CD4-positive, alpha-beta T cell (primary cell): ENCODE measurements around the gene TNFRSF1B. TPM values are rescaled to one million over a fixed set of nuclear protein-coding genes. Genes with fewer than 3 reads are reported as not detected.

Source experiments
- ATAC-seq: fragments of 200-7000 bp; cut with Tn5 transposase; one replicate; pipeline ENCODE4 v1.10.0; 2022; ENCODE audit warnings: mild to moderate bottlenecking; ENCODE audit not compliant: poor library complexity
- CTCF ChIA-PET: fragments of 350-600 bp; sonication (Branson Sonifier 250); formaldehyde crosslinking; loops from one replicate; lab custom pipeline; 2021; ENCODE audit warnings: antibody characterized with exemption, inconsistent platforms; lab: Charles Lee
- POLR2A ChIA-PET: fragments of 350-600 bp; sonication (Branson Sonifier 250); formaldehyde crosslinking; loops from one replicate; lab custom pipeline; 2021; ENCODE audit warnings: antibody characterized with exemption, inconsistent platforms; lab: Charles Lee
- DNase-seq, 14 experiments: peaks; one replicate each; pipeline ENCODE4 v3.0.0-alpha.2; 2013 to 2020; ENCODE audit warnings: mixed read lengths in 2 of 14
- H3K27ac ChIP-seq, 2 donors: one replicate each; pipeline versions ENCODE4 v1.5.1 to v1.7.0; 2013; ENCODE audit warnings: low read length in 2 of 2, low read depth in 1 of 2, mild to moderate bottlenecking in 1 of 2
- H3K27me3 ChIP-seq, 2 experiments: 1 replicate in 1 of 2; 2 replicates in 1 of 2; pipeline versions ENCODE4 v1.6.1 to v1.7.0; 2013; ENCODE audit warnings: low read length in 2 of 2, control low read depth in 1 of 2, mild to moderate bottlenecking in 1 of 2, moderate library complexity in 1 of 2; ENCODE audit not compliant: insufficient read depth in 2 of 2, control insufficient read depth in 1 of 2
- H3K36me3 ChIP-seq: one replicate; pipeline ENCODE4 v1.6.1; 2013; ENCODE audit warnings: low read length, control low read depth; ENCODE audit not compliant: insufficient read depth
- H3K4me1 ChIP-seq: one replicate; pipeline ENCODE4 v1.6.1; 2013; ENCODE audit warnings: low read length, control low read depth; ENCODE audit not compliant: insufficient read depth
- H3K4me3 ChIP-seq: one replicate; pipeline ENCODE4 v1.5.1; 2013; ENCODE audit warnings: mild to moderate bottlenecking, low read length, moderate library complexity
- H3K9me3 ChIP-seq, 2 experiments: 1 replicate in 1 of 2; 2 replicates in 1 of 2; pipeline versions ENCODE4 v1.6.1 to v1.7.0; 2013; ENCODE audit warnings: low read length in 2 of 2, mild to moderate bottlenecking in 2 of 2, control low read depth in 1 of 2, moderate library complexity in 1 of 2; ENCODE audit not compliant: control insufficient read depth in 1 of 2, insufficient read depth in 1 of 2
- H3K27ac Mint-ChIP-seq: one replicate; pipeline ENCODE4 v1.8.0; 2020; ENCODE audit warnings: mixed read lengths
- H3K27me3 Mint-ChIP-seq: one replicate; pipeline ENCODE4 v1.8.0; 2021; ENCODE audit warnings: mixed read lengths
- H3K36me3 Mint-ChIP-seq: one replicate; pipeline ENCODE4 v1.8.0; 2021; ENCODE audit warnings: low read depth, mixed read lengths
- H3K4me1 Mint-ChIP-seq: one replicate; pipeline ENCODE4 v1.8.0; 2021; ENCODE audit warnings: low read depth, mixed read lengths
- H3K4me3 Mint-ChIP-seq: one replicate; pipeline ENCODE4 v1.8.0; 2020; ENCODE audit warnings: mild to moderate bottlenecking, mixed read lengths
- H3K9me3 Mint-ChIP-seq: one replicate; pipeline ENCODE4 v1.8.0; 2020; ENCODE audit warnings: mixed read lengths
- intact Hi-C, 2 experiments: fragments of 100-400 bp; cut with DNase I in 1 of 2; cut with micrococcal nuclease in 1 of 2; formaldehyde crosslinking; loops; one replicate each; pipeline versions ENCODE4 v1.15.1 to v1.9.0; 2023 to 2025; cut with DNase I, micrococcal nuclease
- total RNA-seq, 174 experiments: library from RNA in 2 of 174; stranded (reverse) in 2 of 174; gene quantifications; one replicate each; pipeline ENCODE4 v1.2.3 and lab custom pipeline; 2021 to 2026
- TF ChIP-seq, protein P1 (sequence below): fragments of 200-600 bp; IDR thresholded peaks from one replicate; pipeline ENCODE4 v1.8.0; 2022; ENCODE audit warnings: antibody characterized with exemption, mild to moderate bottlenecking

TNFRSF1B gene
- total RNA-seq, 2 experiments from 2014 or later: 61.9 to 62.6 TPM

DNA sequence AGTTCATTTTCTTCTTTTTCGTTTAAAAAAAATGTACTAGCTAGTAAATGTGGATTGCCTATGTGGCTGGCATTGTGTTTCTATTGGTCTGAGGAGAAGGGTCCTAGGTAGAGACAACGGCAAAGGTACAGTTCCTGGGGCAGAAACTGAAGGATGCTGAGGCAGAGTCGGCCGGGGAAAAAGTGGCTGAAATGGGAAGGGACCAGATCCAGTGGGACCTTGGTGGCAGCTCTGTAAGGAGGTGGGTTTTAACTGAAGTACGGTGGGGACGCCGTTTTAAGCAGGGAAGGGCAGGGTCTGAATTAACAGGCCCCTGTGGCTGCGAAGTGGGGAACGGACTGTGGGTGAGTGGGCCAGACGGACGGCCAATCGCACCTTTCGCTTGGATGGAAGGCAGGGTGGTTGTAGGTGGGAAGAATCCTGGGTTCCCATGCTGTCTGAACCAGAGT is 62.6 kb downstream of the TNFRSF1B start:
- ChIA-PET POLR2A (interaction anchor here (0.5 to 1.3 kb wide), 2 partner anchors 19 to 94 kb away, joined by 3 to 4 read pairs; no protein-coding TSS in a partner anchor), CTCF (interaction anchor here (0.8 to 2.1 kb wide), 4 partner anchors 9 to 105 kb away, joined by 3 to 6 read pairs (median 3); no protein-coding TSS in a partner anchor)
- ATAC-seq (peak; percentile 5), DNase-seq (no peak)
- TF ChIP-seq, protein P1, sequence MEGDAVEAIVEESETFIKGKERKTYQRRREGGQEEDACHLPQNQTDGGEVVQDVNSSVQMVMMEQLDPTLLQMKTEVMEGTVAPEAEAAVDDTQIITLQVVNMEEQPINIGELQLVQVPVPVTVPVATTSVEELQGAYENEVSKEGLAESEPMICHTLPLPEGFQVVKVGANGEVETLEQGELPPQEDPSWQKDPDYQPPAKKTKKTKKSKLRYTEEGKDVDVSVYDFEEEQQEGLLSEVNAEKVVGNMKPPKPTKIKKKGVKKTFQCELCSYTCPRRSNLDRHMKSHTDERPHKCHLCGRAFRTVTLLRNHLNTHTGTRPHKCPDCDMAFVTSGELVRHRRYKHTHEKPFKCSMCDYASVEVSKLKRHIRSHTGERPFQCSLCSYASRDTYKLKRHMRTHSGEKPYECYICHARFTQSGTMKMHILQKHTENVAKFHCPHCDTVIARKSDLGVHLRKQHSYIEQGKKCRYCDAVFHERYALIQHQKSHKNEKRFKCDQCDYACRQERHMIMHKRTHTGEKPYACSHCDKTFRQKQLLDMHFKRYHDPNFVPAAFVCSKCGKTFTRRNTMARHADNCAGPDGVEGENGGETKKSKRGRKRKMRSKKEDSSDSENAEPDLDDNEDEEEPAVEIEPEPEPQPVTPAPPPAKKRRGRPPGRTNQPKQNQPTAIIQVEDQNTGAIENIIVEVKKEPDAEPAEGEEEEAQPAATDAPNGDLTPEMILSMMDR: no peak
- H3K27ac ChIP-seq: no peak overlapping the region
- Mint-ChIP-seq H3K4me3 (peak overlapping the region; percentile 83), H3K9me3 (no peaks in the 10 kb centered on the region), H3K27ac (peak overlapping the region; percentile 55), H3K36me3 (peaks cover 8% of the 10 kb centered on the region), H3K27me3 (no peaks in the 10 kb centered on the region), H3K4me1 (peaks cover 27% of the 10 kb centered on the region)
- intact Hi-C loops: loop anchor here in 1 of 2 experiments (1.0 to 5.0 kb wide), 2 partner anchors 19 to 247 kb away; partner anchors contain the start of gene MFN2
- no peaks in the 10 kb centered on the region for H3K27me3 ChIP-seq
- no peaks in the 10 kb centered on the region for H3K9me3 ChIP-seq
- H3K4me1 ChIP-seq: peaks cover 24% of the 10 kb centered on the region
- peaks cover 5% of the 10 kb centered on the region for H3K36me3 ChIP-seq
- no peak overlapping the region for H3K4me3 ChIP-seq

- peak within 1 kb of the TSS; percentile 94 for H3K4me3 Mint-ChIP-seq
- ATAC-seq (peak; percentile 95), DNase-seq (peak; percentile 74 to 93 (median 82))
- TF ChIP-seq, protein P1: peak; percentile 85
- no peaks in the 10 kb centered on the region for H3K9me3 Mint-ChIP-seq
- peaks cover 11% of the 10 kb centered on the region for H3K36me3 ChIP-seq
- ChIA-PET CTCF (interaction anchor here (1.6 to 2.1 kb wide), 2 partner anchors 105 to 106 kb away, joined by 3 to 6 read pairs; no protein-coding TSS in a partner anchor), POLR2A (interaction anchor here (1.2 to 2.7 kb wide), 2 partner anchors 20 to 105 kb away, joined by 4 to 13 read pairs; no protein-coding TSS in a partner anchor)
- peak within 1 kb of the TSS; percentile 98 for H3K4me3 ChIP-seq
- no peaks in the 10 kb centered on the region for H3K9me3 ChIP-seq
- peaks cover 27% of the 10 kb centered on the region for H3K4me1 Mint-ChIP-seq
- peaks cover 24% of the 10 kb centered on the region for H3K4me1 ChIP-seq
- no peaks in the 10 kb centered on the region for H3K27me3 ChIP-seq
- no peaks in the 10 kb centered on the region for H3K27me3 Mint-ChIP-seq
- peak within 1 kb of the TSS in 1 of 2 donors; percentile 50 for H3K27ac ChIP-seq
- peaks cover 14% of the 10 kb centered on the region for H3K36me3 Mint-ChIP-seq
- H3K27ac Mint-ChIP-seq: peak within 1 kb of the TSS; percentile 83
- intact Hi-C loops: loop anchor here (1.0 to 5.0 kb wide), 5 partner anchors 19 to 1753 kb away; partner anchors contain the start of gene MFN2 (in 1 of the 2)
Observed at GRCh38 chr1:12229835-12230548, 63.2 kb downstream of the TNFRSF1B start, which contains the start of gene VPS13D. Gene VPS13D, plus strand, starts transcription at chr1:12230030. Its CDS starts 4,237 bp downstream, at chr1:12234267.

- Histone ChIP-seq H3K27ac (no peak overlapping the region), H3K9me3 (no peaks in the 10 kb centered on the region), H3K27me3 (no peaks in the 10 kb centered on the region), H3K36me3 (peaks cover 15% of the 10 kb centered on the region), H3K4me1 (peaks cover 24% of the 10 kb centered on the region), H3K4me3 (peak overlapping the region; percentile 98)
- ChIA-PET CTCF (interaction anchor here (1.5 to 2.1 kb wide), 3 partner anchors 105 to 106 kb away, joined by 3 to 6 read pairs (median 4); no protein-coding TSS in a partner anchor), POLR2A (interaction anchor here (1.2 to 2.7 kb wide), 2 partner anchors 21 to 106 kb away, joined by 4 to 13 read pairs; no protein-coding TSS in a partner anchor)
- Mint-ChIP-seq H3K36me3 (peaks cover 20% of the 10 kb centered on the region), H3K27me3 (no peaks in the 10 kb centered on the region), H3K9me3 (no peaks in the 10 kb centered on the region), H3K27ac (peak overlapping the region; percentile 83), H3K4me1 (peaks cover 30% of the 10 kb centered on the region), H3K4me3 (peak overlapping the region; percentile 94)
- intact Hi-C loops: loop anchor here (2.0 to 5.0 kb wide), 3 partner anchors 20 to 1753 kb away; no protein-coding TSS in a partner anchor
- TF ChIP-seq, protein P1: no peak
- peak in 6 of 14 experiments; percentile 8 to 50 (median 18) for DNase-seq
- peak; percentile 16 for ATAC-seq
Observed at GRCh38 chr1:12230549-12231275, 63.9 kb downstream of the TNFRSF1B start.
